Stimulated activated CD8-positive, alpha-beta memory T cell treated with anti-CD3 and anti-CD28 coated beads, Interleukin-7, amount 100 ng/mL, for 1 hour (primary cell): ENCODE data around the gene G6PD.
"Not testable (repeated sequence)": the region's sequence is repeated elsewhere in the genome, so short reads cannot be mapped to it uniquely, and the experiment has no call there.

Experiments
- DNase-seq, 2 donors: peaks; one replicate each; pipeline ENCODE4 v3.0.0-alpha.2; 2020; ENCODE audit warnings: low read depth in 2 of 2

The G6PD gene

DNA sequence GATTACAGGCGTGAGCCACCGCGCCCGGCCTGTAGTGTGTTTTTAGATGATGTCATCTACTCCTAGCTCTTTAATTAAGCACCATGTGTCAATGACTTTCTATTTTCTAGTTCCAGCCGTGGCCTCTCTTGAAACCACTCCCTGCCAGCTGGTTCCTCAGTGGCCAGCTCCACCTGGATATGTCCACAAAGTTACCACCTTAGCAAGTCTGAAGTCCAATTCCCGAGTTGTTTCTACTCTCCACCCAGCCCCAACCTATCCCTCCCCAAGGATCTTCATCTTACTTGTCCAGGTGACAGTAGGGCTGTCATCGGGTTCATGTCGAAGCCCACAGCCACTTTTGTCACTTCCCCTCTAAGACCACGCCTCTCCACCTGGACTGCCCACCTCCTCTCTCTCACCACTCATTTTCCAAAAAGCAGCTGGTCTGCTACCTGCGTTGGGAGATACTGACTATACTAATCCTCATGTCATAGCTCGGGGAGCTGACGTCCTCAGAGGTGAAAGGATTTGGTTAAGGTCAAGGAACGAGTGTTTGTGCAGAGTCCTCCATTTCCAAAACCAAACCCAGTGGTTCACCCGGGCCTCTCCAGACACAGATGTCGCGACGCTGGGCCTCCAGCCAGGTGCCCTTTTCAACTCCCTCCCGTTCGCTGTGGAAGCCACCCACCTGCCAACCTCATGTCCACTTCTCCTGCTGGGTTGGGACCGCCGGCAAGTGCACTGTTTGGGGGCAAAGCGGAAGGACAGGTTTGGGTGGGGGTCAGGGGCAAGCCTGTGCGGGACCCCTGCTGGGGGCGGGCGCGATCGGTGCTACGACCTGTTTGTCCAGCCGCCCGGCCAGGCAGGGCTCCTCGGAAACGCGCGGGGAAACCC lies 31.3 kb downstream of the G6PD start:
- DNase-seq = no peak

DNA sequence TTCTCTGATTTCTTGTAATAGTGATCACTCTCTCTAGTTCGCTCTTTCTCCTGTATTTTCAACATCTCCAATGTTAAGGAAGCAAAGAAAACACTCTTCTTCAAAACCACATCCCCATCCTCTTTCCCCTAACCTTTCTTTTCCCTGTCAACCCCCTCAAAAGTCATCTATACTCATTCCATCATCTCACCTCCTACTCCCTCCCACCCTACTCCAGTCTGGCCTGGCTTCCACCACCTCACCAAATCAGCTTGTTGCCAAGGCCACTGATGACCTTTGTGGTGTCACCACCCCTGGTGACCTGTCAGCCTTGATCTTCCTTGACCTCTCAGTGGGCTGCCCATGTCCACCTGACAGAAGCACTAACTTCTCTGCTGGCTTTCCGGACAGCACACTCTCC lies 32.9 kb downstream of the G6PD start:
- no peak for DNase-seq

DNA sequence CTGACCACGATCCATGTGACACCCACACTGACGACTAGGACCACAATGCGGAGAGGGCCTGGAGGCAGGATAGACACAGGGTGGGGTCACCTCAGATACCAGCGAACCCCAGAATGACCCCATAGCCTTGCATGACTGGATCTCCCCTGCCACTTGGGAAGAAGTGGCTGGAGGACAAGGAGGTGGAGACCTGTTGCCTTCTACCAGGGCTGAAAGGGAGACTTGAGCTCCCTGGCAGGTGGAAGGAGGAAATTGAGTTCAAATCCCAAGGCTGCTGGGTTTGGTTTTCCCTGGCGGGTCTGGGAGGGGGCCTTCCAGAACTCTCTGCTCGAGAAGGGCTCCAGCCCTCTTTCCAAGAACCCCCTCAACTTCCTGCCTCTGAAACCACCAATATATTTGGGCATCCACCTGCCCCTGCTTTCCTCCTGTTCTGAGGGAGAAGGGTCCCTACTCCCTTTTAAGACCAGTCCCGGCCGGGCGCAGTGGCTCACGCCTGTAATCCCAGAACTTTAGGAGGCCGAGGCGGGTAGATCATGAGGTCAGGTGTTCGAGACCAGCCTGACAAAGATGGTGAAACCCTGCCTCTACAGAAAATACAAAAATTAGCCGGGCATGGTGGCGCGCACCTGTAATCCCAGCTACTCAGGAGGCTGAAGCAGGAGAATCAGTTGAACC lies 33.6 kb downstream of the G6PD start:
- DNase-seq = no peak

DNA sequence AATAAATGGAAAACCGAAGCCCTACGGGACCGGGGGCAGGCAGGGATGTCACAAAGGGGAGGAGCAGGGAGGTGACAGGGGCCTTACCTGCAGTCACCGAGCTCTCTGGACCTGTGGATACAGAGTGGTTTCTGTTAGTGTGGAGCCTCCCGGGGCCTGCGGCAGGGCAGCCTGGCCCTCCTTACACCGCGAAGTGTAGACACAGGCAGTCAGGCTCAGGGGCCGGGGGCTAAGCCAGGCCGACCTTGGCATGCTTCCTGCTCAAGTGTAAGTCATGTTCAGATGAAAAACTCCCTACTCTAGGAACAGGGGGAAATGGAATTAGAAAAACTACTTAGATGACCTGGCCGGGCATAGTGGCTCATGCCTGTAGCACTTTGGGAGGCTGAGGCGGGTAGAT lies 34.9 kb downstream of the G6PD start:
- DNase-seq = no peak

DNA sequence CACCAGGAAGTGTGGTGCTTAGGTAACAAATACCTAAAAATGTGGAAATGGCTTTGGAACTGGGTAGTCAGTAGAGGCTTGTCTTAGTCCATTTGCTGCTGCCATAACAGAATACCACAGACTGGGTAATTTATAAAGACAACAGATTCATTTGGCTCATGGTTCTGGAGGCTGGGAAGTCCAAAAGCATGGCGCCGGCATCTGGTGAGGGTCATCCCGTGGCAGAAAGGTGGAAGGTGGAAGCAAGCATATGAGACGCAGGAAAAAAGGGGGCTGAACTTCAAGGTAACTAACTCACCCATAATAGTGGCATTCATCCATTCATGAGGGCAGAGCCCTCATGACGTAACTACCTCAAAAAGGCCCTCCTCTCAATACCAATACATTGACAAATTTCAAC lies 37.2 kb downstream of the G6PD start:
- no peak for DNase-seq

DNA sequence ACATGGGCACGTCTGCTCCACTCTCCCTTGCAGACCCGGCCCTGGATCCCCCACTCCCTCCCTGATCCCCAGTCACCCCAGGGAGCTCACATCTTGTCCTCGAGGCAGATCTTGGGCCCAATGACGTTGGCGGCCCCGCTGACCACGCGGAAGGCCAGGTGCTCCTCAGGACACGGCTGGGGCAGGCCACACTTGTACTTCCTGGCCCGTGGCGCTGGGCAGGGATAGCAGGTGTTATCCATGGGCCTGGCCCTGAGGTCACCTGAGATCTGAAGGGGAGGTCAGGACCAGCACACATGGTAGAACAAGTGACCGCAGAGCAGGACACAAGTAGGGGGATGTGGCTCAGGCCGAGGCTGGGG lies 38.3 kb downstream of the G6PD start:
- no peak for DNase-seq

- no peak for DNase-seq
Measured at GRCh38 chrX:154507673-154508383, 38.8 kb downstream of the G6PD start.

GRCh38 chrX:154506483-154507332 lies 39.9 kb downstream of the G6PD start:
- no peak for DNase-seq

DNA sequence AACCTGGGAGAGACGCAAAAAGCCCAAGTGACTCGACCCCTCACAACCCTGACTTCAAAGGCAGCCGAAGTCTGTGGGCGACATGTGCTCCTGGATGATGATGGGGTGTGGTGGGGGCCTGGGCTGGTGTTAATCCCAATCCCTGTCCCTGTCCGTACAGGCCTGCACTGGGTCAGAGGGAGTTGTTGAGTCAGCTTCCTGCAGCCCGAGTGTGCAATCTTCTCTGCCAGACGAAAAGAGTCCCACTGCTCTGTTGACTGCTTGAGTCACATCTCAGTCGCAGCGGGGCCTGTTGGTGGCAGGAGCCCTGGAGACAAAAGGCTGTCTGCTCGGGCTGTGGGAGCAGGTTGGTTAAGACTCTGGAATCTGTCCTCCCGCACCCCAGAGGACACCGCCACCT lies 40.9 kb downstream of the G6PD start:
- no peak for DNase-seq

DNA sequence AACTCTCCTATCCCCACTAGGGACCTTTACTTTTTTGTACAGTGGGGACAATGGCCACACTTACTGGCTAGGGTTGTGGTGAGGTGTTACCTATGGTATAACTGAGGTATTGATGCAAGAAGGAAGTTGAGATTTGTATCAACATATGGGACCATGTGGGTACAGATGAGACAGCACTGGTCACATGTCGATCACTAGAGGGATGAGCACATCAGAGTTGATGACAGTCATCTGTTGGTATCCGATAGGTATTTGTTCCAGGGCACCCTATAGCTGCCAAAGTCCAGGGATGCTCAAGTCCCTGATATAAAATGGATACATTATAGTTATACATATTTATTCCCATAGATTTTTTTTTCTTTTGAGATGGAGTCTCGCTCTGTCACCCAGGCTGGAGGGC lies 43.7 kb downstream of the G6PD start:
- DNase-seq = no peak

GRCh38 chrX:154502098-154502497 lies 44.5 kb downstream of the G6PD start:
- no peak for DNase-seq

GRCh38 chrX:154501423-154501822 lies 45.2 kb downstream of the G6PD start:
- DNase-seq = not testable (repeated sequence)

GRCh38 chrX:154496591-154497137 lies 50.0 kb downstream of the G6PD start:
- not testable (repeated sequence) for DNase-seq

DNA sequence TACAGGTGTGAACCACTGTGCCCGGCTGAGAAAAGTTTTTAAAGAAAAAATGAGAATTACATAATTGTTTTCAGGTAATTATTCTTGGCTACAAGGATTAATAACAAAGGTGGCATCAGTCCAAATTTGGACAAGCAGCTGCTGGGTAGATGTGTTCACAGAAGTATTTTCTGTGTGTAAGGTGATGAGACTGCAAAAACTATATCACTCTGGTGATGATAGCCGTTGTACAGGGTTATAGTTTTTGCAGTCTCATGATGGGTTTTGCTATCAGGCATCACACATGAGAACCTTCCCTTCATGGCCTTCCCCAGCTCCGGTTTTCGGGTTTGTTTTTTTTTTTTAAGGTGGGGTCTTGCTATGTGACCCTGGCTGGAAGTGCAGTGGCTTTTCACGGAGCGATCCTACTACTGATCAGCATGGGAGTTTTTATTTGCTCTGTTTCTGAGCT lies 51.1 kb downstream of the G6PD start:
- DNase-seq = no peak

DNA sequence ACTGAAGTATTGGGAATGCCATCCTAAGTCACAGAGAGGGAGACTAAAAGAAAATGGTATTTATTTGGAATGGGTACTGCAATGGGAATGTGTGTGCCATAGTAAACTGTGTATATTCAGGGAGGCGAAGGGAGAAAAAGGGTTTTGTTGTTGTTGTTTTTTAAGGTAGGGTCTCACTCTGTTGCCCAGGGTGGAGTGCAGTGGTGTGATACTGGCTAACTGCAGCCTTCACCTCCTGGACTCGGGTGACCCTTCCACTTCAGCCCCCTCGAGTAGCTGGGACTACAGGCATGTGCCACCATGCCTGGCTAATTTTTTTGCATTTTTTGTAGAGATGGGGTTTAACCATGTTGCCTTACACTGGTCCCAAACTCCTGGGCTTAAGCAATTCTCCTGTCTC lies 51.9 kb downstream of the G6PD start:
- no peak for DNase-seq

DNA sequence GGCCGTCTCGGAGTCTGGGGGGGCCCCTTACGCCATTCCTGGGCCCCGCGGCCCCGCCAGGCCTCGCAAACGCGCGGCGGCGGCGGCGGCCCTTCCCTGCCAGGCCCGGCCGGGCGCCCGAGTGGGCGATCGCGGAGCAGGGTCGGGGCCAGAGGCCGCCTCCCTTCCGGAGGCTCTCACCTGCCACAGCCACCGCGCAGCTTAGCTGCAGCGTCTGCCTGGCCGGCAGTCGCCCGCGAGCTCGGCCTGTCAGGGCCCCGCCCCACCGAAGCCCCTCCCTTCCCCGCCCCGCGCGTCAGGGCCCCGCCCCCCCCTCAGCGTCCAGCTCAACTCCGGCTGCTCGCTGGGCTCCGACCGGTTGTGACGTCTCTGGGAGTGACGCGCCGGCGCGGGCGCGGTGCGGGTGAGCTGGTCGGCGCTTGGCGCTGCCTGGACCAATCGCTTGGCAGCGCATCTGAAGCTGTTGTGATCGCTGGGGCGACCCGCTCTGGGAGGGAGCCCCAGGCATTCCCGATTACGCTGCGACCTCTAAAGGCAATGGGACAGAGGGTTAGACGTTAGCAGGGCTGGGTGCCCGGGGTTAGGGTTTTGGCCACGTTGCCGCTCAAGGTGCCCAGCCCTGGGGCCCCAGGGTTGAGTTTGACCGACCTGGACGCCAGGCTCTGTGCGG lies 56.1 kb downstream of the G6PD start, which contains the start of gene SLC10A3:
SLC10A3 (minus strand) TSS at position 216 of the 670 bp plus-strand sequence. CDS start 1,689 bp downstream, outside the sequence.
- DNase-seq = peak; percentile 67 to 72

DNA sequence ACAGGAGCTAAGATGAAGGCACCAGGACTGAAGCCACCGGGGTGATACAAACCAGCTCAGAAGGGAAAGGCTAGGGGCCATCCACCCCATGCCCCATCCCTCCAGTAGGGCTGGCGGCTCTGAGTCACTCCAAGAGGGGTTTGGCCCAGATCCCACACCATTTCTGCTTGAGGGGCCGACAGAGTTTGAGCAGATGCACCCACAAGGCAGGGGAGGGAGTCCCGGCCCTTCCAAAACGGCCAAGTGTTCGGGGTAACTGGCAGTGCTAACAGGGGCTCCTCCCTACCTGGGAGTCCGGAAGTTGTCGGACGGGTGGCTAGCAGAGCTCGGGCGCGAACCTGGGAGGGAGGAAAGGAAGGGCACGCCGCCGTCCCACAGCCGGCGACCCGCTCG lies 56.6 kb downstream of the G6PD start:
- DNase-seq = no peak

- no peak for DNase-seq
Measured at GRCh38 chrX:154489182-154489581, 57.5 kb downstream of the G6PD start.

- no peak for DNase-seq
Measured at GRCh38 chrX:154488336-154489075, 58.1 kb downstream of the G6PD start.
